Activated CD4-positive, alpha-beta T cell treated with anti-CD3 and anti-CD28 coated beads, Interleukin-2, amount 10 ng/mL, durations not matched to agents 24 days and 14 days (primary cell): ENCODE results near the gene BNC1. TPM values are rescaled to one million over a fixed set of nuclear protein-coding genes. Genes with fewer than 3 reads are reported as not detected.

ENCODE experiments used
- DNase-seq: peaks from one replicate; pipeline ENCODE4 v3.0.0; 2022
- H3K27ac Mint-ChIP-seq: one replicate; pipeline ENCODE4 v1.8.0; 2022; ENCODE audit warnings: mild to moderate bottlenecking, mixed read lengths
- H3K27me3 Mint-ChIP-seq: one replicate; pipeline ENCODE4 v1.8.0; 2022; ENCODE audit warnings: mixed read lengths
- H3K36me3 Mint-ChIP-seq: one replicate; pipeline ENCODE4 v1.8.0; 2022; ENCODE audit warnings: low read depth, mild to moderate bottlenecking, mixed read lengths
- H3K4me1 Mint-ChIP-seq: one replicate; pipeline ENCODE4 v1.8.0; 2021; ENCODE audit warnings: mixed read lengths
- H3K4me3 Mint-ChIP-seq: one replicate; pipeline ENCODE4 v1.8.0; 2022; ENCODE audit warnings: mild to moderate bottlenecking, moderate library complexity, mixed read lengths
- H3K9me3 Mint-ChIP-seq: one replicate; pipeline ENCODE4 v1.8.0; 2021; ENCODE audit warnings: mixed read lengths
- intact Hi-C: fragments of 100-400 bp; cut with micrococcal nuclease; formaldehyde crosslinking; loops from one replicate; pipeline ENCODE4 v1.15.1; 2023
- total RNA-seq: library from RNA; stranded (reverse); gene quantifications from 2 replicates; pipeline ENCODE4 v1.2.3, GENCODE V29; 2022

The BNC1 gene
- total RNA-seq, 1 donor from 2014 or later: not detected

DNA sequence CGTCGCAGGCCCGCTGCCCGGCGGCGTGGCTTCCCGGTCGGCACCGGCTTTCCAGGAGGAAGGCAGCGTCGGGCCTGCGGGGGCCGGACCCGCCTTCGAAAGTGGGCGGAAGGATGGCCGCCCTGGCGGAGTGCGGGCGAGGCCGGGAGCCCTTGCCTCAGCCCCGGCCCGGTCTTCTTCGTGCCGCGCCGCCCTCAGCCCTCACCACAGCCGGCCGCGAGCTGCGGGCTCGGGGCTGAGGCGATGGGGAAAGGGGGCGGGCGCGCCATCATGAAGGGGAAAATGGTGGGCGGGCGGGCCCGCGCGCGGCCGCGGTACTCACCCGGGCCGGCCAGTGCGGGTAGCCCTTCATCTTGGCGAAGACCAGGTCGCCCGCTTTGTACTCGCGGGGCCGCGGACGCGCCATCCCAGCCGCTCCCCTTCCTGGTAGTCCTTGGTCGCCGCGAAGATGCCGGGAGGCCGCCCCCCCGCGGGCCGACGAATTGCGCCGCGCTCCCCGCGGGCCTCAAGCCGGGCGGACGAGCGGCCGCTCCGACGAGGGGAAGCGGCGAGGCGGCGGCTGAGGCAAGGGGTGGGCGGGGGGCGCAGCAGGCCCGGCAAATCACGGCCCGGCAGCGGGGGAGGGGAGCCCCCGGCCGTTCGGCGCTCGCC is 77.3 kb downstream of the BNC1 start:
- H3K36me3 Mint-ChIP-seq: peaks cover 5% of the 10 kb centered on the region
- no peak overlapping the region for H3K27ac Mint-ChIP-seq
- DNase-seq: peak; percentile 79
- no peaks in the 10 kb centered on the region for H3K9me3 Mint-ChIP-seq
- peak overlapping the region; percentile 90 for H3K4me3 Mint-ChIP-seq
- peaks cover 24% of the 10 kb centered on the region for H3K27me3 Mint-ChIP-seq
- intact Hi-C loops: loop anchor here (1.0 to 10.0 kb wide), 3 partner anchors 98 to 718 kb away; partner anchors contain the start of gene C15orf40
- H3K4me1 Mint-ChIP-seq: peaks cover 15% of the 10 kb centered on the region

GRCh38 chr15:83206526-83207008 is 77.9 kb downstream of the BNC1 start:
- Mint-ChIP-seq H3K9me3 (no peaks in the 10 kb centered on the region), H3K4me3 (peak overlapping the region; percentile 90)
- intact Hi-C loops: loop anchor here (1.0 to 10.0 kb wide), 3 partner anchors 98 to 718 kb away; partner anchors contain the start of gene C15orf40

More at GRCh38 chr15:83206526-83207008, 77.9 kb downstream of the BNC1 start:
- peaks cover 5% of the 10 kb centered on the region for H3K36me3 Mint-ChIP-seq
- peaks cover 20% of the 10 kb centered on the region for H3K4me1 Mint-ChIP-seq
- H3K27me3 Mint-ChIP-seq: peaks cover 29% of the 10 kb centered on the region
- H3K27ac Mint-ChIP-seq: peak overlapping the region; percentile 91
- DNase-seq: no peak

Other genes with a start within 250 kb of the BNC1 start
- 61.7 and 62.7 TPM in 2 replicates for gene BTBD1, start 217.4 kb downstream of the BNC1 start, total RNA-seq
- 3.6 and 4.0 TPM in 2 replicates for gene TM6SF1, start 177.0 kb downstream of the BNC1 start, total RNA-seq
- 34.6 and 38.7 TPM in 2 replicates for gene HDGFL3, start 76.8 kb downstream of the BNC1 start, total RNA-seq
- not detected in 2 replicates for gene SH3GL3, start 162.7 kb upstream of the BNC1 start, total RNA-seq